ENCODE results near the gene RPA1. TPM values are rescaled to one million over a fixed set of nuclear protein-coding genes. Genes with fewer than 3 reads are reported as not detected.

The RPA1 gene
- total RNA-seq, 1 experiment from 2014 or later = 60.3 TPM

GRCh38 chr17:1880851-1881630, 51.2 kb downstream of the RPA1 start:
- H3K9me3 Mint-ChIP-seq (ENCODE audit: unreplicated experiment) = no peaks in the 10 kb centered on the region
- ChIA-PET POLR2A (no interaction called here), CTCF (interaction anchor here (0.7 to 2.8 kb wide), 5 partner anchors 14 to 400 kb away, joined by 3 to 13 read pairs (median 4); no protein-coding TSS in a partner anchor)
- H3K27ac Mint-ChIP-seq (ENCODE audit: low read depth, unreplicated experiment) = no peak overlapping the region
- no peak for TF ChIP-seq CTCF (IDR thresholded peaks at IDR 0.05; ENCODE audit: unreplicated experiment)
- no peak for DNase-seq (ENCODE audit: unreplicated experiment)
- no peaks in the 10 kb centered on the region for H3K4me1 Mint-ChIP-seq (ENCODE audit: insufficient read depth, unreplicated experiment)
- no TSS peak for BruUV-seq (replicated peaks)
- H3K36me3 Mint-ChIP-seq (ENCODE audit: insufficient read depth, unreplicated experiment) = peaks cover 83% of the 10 kb centered on the region
- intact Hi-C loops (cut with micrococcal nuclease) = no loop called here
- H3K4me3 Mint-ChIP-seq (ENCODE audit: unreplicated experiment) = no peak overlapping the region
- H3K27me3 Mint-ChIP-seq (ENCODE audit: insufficient read depth, unreplicated experiment) = no peaks in the 10 kb centered on the region

- TF ChIP-seq CTCF (IDR thresholded peaks at IDR 0.05; ENCODE audit: unreplicated experiment) = peak; percentile 17
- DNase-seq (ENCODE audit: unreplicated experiment) = peak; percentile 40
- H3K4me1 Mint-ChIP-seq (ENCODE audit: insufficient read depth, unreplicated experiment) = no peaks in the 10 kb centered on the region
- BruUV-seq (replicated peaks) = no TSS peak
- no peak overlapping the region for H3K4me3 Mint-ChIP-seq (ENCODE audit: unreplicated experiment)
- no peaks in the 10 kb centered on the region for H3K27me3 Mint-ChIP-seq (ENCODE audit: insufficient read depth, unreplicated experiment)
- peaks cover 82% of the 10 kb centered on the region for H3K36me3 Mint-ChIP-seq (ENCODE audit: insufficient read depth, unreplicated experiment)
- CTCF ChIA-PET = interaction anchor here (0.6 to 2.8 kb wide), 8 partner anchors 11 to 162 kb away, joined by 3 to 13 read pairs (median 3); no protein-coding TSS in a partner anchor
- POLR2A ChIA-PET = interaction anchor here (0.6 to 0.7 kb wide), 2 partner anchors 26 to 66 kb away, joined by 3 read pairs; no protein-coding TSS in a partner anchor
- intact Hi-C loops (cut with micrococcal nuclease) = no loop called here
- no peak overlapping the region for H3K27ac Mint-ChIP-seq (ENCODE audit: low read depth, unreplicated experiment)
- H3K9me3 Mint-ChIP-seq (ENCODE audit: unreplicated experiment) = no peaks in the 10 kb centered on the region
Observed at GRCh38 chr17:1882836-1883235, 53.0 kb downstream of the RPA1 start.

GRCh38 chr17:1883536-1883935, 53.7 kb downstream of the RPA1 start:
- no peak for DNase-seq (ENCODE audit: unreplicated experiment)
- TF ChIP-seq CTCF (IDR thresholded peaks at IDR 0.05; ENCODE audit: unreplicated experiment) = no peak
- Mint-ChIP-seq H3K36me3 (ENCODE audit: insufficient read depth, unreplicated experiment) (peaks cover 80% of the 10 kb centered on the region), H3K9me3 (ENCODE audit: unreplicated experiment) (no peaks in the 10 kb centered on the region), H3K27ac (ENCODE audit: low read depth, unreplicated experiment) (no peak overlapping the region), H3K4me1 (ENCODE audit: insufficient read depth, unreplicated experiment) (no peaks in the 10 kb centered on the region), H3K27me3 (ENCODE audit: insufficient read depth, unreplicated experiment) (no peaks in the 10 kb centered on the region), H3K4me3 (ENCODE audit: unreplicated experiment) (no peak overlapping the region)
- intact Hi-C loops (cut with micrococcal nuclease) = no loop called here
- CTCF ChIA-PET = interaction anchor here (0.6 to 1.1 kb wide), 6 partner anchors 9 to 454 kb away, joined by 3 read pairs; partner anchors contain the start of gene SGSM2
- BruUV-seq (replicated peaks) = no TSS peak
- POLR2A ChIA-PET = interaction anchor here (0.6 to 0.7 kb wide), 2 partner anchors 67 to 519 kb away, joined by 3 read pairs; no protein-coding TSS in a partner anchor

- Mint-ChIP-seq H3K36me3 (ENCODE audit: insufficient read depth, unreplicated experiment) (peaks cover 73% of the 10 kb centered on the region), H3K9me3 (ENCODE audit: unreplicated experiment) (no peaks in the 10 kb centered on the region), H3K4me3 (ENCODE audit: unreplicated experiment) (no peak overlapping the region), H3K4me1 (ENCODE audit: insufficient read depth, unreplicated experiment) (no peaks in the 10 kb centered on the region), H3K27me3 (ENCODE audit: insufficient read depth, unreplicated experiment) (no peaks in the 10 kb centered on the region), H3K27ac (ENCODE audit: low read depth, unreplicated experiment) (no peak overlapping the region)
- intact Hi-C loops (cut with micrococcal nuclease) = no loop called here
- CTCF ChIA-PET = no interaction called here
- POLR2A ChIA-PET = interaction anchor here (0.8 kb wide), 1 partner anchor 13 kb away, joined by 3 read pairs; no protein-coding TSS in a partner anchor
- no peak for DNase-seq (ENCODE audit: unreplicated experiment)
- no TSS peak for BruUV-seq (replicated peaks)
- no peak for TF ChIP-seq CTCF (IDR thresholded peaks at IDR 0.05; ENCODE audit: unreplicated experiment)
Observed at GRCh38 chr17:1888741-1889140, 58.9 kb downstream of the RPA1 start.
